ENCODE data around the gene GRK5.

Gene GRK5

GRCh38 chr10:119373294-119374102 is 166.1 kb downstream of the GRK5 start:
- H3K9me2 ChIP-seq (replicated peaks; ENCODE audit: low read depth, low read length), result no peaks in the 10 kb centered on the region
- no peaks in the 10 kb centered on the region; the same call in 1 of the 2 replicates for H3K79me2 ChIP-seq (ENCODE audit: insufficient read depth, low read length)
- no peaks in the 10 kb centered on the region for H3K9me3 ChIP-seq (ENCODE audit: insufficient read depth, low read depth, low read length)
- H3K4me1 ChIP-seq (ENCODE audit: insufficient read depth, low read length, poor library complexity, severe bottlenecking), result peaks cover 16% of the 10 kb centered on the region
- H2AFZ ChIP-seq (ENCODE audit: low read length), result no peak overlapping the region
- H3K27me3 ChIP-seq (ENCODE audit: insufficient read depth, low read length, poor library complexity, severe bottlenecking), result no peaks in the 10 kb centered on the region
- no peak overlapping the region for H3K9ac ChIP-seq (ENCODE audit: low read depth, low read length, poor library complexity, severe bottlenecking)
- H3K4me3 ChIP-seq (ENCODE audit: low read length, poor library complexity, severe bottlenecking), result no peak overlapping the region
- H3K36me3 ChIP-seq (ENCODE audit: insufficient read depth, low read length), result no peaks in the 10 kb centered on the region
- H3F3A ChIP-seq (ENCODE audit: low read depth), result no peaks in the 10 kb centered on the region
- H3K4me2 ChIP-seq (ENCODE audit: low read depth, low read length, poor library complexity, severe bottlenecking), result no peak overlapping the region
- TF ChIP-seq EZH2phosphoT487 (IDR thresholded peaks at IDR 0.05; ENCODE audit: borderline replicate concordance) (no peak), CTCF (conservative IDR thresholded peaks at IDR 0.05; ENCODE audit: low read length) (no peak)
- H4K20me1 ChIP-seq (ENCODE audit: insufficient read depth, low read length, poor library complexity, severe bottlenecking), result no peaks in the 10 kb centered on the region

GRCh38 chr10:119374236-119374635 is 166.9 kb downstream of the GRK5 start:
- no peaks in the 10 kb centered on the region for H4K20me1 ChIP-seq (ENCODE audit: insufficient read depth, low read length, poor library complexity, severe bottlenecking)
- no peak overlapping the region for H3K4me3 ChIP-seq (ENCODE audit: low read length, poor library complexity, severe bottlenecking)
- peaks cover 14% of the 10 kb centered on the region for H3K4me1 ChIP-seq (ENCODE audit: insufficient read depth, low read length, poor library complexity, severe bottlenecking)
- no peak for TF ChIP-seq EZH2phosphoT487 (IDR thresholded peaks at IDR 0.05; ENCODE audit: borderline replicate concordance)
- TF ChIP-seq CTCF (conservative IDR thresholded peaks at IDR 0.05; ENCODE audit: low read length), result no peak
- no peak overlapping the region for H2AFZ ChIP-seq (ENCODE audit: low read length)
- H3K9me3 ChIP-seq (ENCODE audit: insufficient read depth, low read depth, low read length), result no peaks in the 10 kb centered on the region
- H3K27me3 ChIP-seq (ENCODE audit: insufficient read depth, low read length, poor library complexity, severe bottlenecking), result no peaks in the 10 kb centered on the region
- no peak overlapping the region for H3K4me2 ChIP-seq (ENCODE audit: low read depth, low read length, poor library complexity, severe bottlenecking)
- H3K9ac ChIP-seq (ENCODE audit: low read depth, low read length, poor library complexity, severe bottlenecking), result no peak overlapping the region
- no peaks in the 10 kb centered on the region for H3F3A ChIP-seq (ENCODE audit: low read depth)
- no peaks in the 10 kb centered on the region for H3K9me2 ChIP-seq (replicated peaks; ENCODE audit: low read depth, low read length)
- H3K36me3 ChIP-seq (ENCODE audit: insufficient read depth, low read length), result no peaks in the 10 kb centered on the region
- H3K79me2 ChIP-seq (ENCODE audit: insufficient read depth, low read length), result no peaks in the 10 kb centered on the region; the same call in 1 of the 2 replicates

DNA sequence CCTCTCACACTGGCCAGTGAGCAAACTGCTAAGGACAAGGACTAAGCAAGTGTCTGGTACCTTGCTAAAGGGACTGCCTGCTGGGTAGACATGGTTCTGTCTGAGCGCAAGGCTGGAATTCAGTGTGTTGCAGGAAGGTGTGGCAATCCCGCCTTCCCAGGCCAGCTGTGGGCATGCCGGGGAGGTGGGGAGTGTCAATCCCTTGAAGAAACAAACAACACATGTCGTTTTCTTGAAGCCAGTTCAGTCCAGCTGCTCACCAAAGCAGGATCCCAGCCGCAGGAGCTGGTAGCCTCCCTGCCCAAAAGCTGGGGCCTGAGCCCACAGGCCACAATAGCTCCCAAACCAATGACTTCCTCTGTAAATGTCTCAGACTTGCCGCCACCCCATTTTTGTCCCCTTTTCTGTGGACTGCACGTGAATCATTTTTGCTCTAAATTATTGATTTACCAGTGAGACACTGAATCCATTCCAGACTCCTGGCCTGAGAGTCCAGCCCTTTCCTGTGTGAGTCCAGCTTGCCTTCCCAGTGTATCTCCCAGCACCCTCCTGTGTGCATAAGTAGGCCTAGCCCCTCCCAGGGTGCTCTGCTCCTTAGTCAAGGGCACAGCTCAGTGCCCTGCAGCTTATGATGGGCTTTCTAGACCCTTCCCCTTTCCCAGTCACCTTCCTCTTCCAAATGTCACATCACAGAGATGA is 168.4 kb downstream of the GRK5 start:
- Histone ChIP-seq H3K9me2 (replicated peaks; ENCODE audit: low read depth, low read length) (no peaks in the 10 kb centered on the region), H4K20me1 (ENCODE audit: insufficient read depth, low read length, poor library complexity, severe bottlenecking) (no peaks in the 10 kb centered on the region), H2AFZ (ENCODE audit: low read length) (no peak overlapping the region), H3K4me3 (ENCODE audit: low read length, poor library complexity, severe bottlenecking) (no peak overlapping the region), H3K4me1 (ENCODE audit: insufficient read depth, low read length, poor library complexity, severe bottlenecking) (peaks cover 7% of the 10 kb centered on the region), H3K36me3 (ENCODE audit: insufficient read depth, low read length) (peaks cover 5% of the 10 kb centered on the region; the same call in 1 of the 2 replicates), H3K79me2 (ENCODE audit: insufficient read depth, low read length) (no peaks in the 10 kb centered on the region; the same call in 1 of the 2 replicates), H3F3A (ENCODE audit: low read depth) (no peaks in the 10 kb centered on the region), H3K4me2 (ENCODE audit: low read depth, low read length, poor library complexity, severe bottlenecking) (no peak overlapping the region), H3K9me3 (ENCODE audit: insufficient read depth, low read depth, low read length) (no peaks in the 10 kb centered on the region), H3K27me3 (ENCODE audit: insufficient read depth, low read length, poor library complexity, severe bottlenecking) (no peaks in the 10 kb centered on the region), H3K9ac (ENCODE audit: low read depth, low read length, poor library complexity, severe bottlenecking) (no peak overlapping the region)
- TF ChIP-seq EZH2phosphoT487 (IDR thresholded peaks at IDR 0.05; ENCODE audit: borderline replicate concordance), result no peak

All from Loucy (cell line).